HG03139 (cell line): ENCODE results near the gene AP4E1.
"Not testable (repeated sequence)": the region's sequence is repeated elsewhere in the genome, so short reads cannot be mapped to it uniquely, and the experiment has no call there.

ENCODE experiments used
- ATAC-seq: cut with Tn5 transposase; IDR thresholded peaks from one replicate; pipeline ENCODE4 v1.9.1; 2021; ENCODE audit not compliant: unreplicated experiment

The AP4E1 gene

GRCh38 chr15:50888054-50888453 is 20.4 kb upstream of the AP4E1 start:
- ATAC-seq, result no peak

GRCh38 chr15:50889589-50889988 is 18.9 kb upstream of the AP4E1 start:
- no peak for ATAC-seq

GRCh38 chr15:50890751-50891150 is 17.7 kb upstream of the AP4E1 start:
- ATAC-seq, result no peak

- no peak for ATAC-seq
Measured at GRCh38 chr15:50891159-50891558, 17.3 kb upstream of the AP4E1 start.

- no peak for ATAC-seq
Measured at GRCh38 chr15:50893976-50894375, 14.5 kb upstream of the AP4E1 start.

- ATAC-seq, result not testable (repeated sequence)
Measured at GRCh38 chr15:50901390-50901789, 7.1 kb upstream of the AP4E1 start.

GRCh38 chr15:50904211-50904610 is 4.3 kb upstream of the AP4E1 start:
- no peak for ATAC-seq

GRCh38 chr15:50905055-50905454 is 3.4 kb upstream of the AP4E1 start:
- ATAC-seq, result no peak

GRCh38 chr15:50906954-50907600 is 1.4 kb upstream of the AP4E1 start:
- ATAC-seq, result peak; percentile 39

- peak; percentile 13 for ATAC-seq
Measured at GRCh38 chr15:50907601-50908208, 778 bp upstream of the AP4E1 start.

- peak; percentile 12 for ATAC-seq
Measured at GRCh38 chr15:50909010-50909317, 481 bp downstream of the AP4E1 start.

- ATAC-seq, result not testable (repeated sequence)
Measured at GRCh38 chr15:50910426-50910795, 1.9 kb downstream of the AP4E1 start.

GRCh38 chr15:50911001-50911400 is 2.5 kb downstream of the AP4E1 start:
- ATAC-seq, result no peak

GRCh38 chr15:50911621-50912020 is 3.1 kb downstream of the AP4E1 start:
- ATAC-seq, result no peak

GRCh38 chr15:50916400-50916799 is 7.9 kb downstream of the AP4E1 start:
- ATAC-seq, result no peak

- ATAC-seq, result not testable (repeated sequence)
Measured at GRCh38 chr15:50919359-50919758, 10.9 kb downstream of the AP4E1 start.

- no peak for ATAC-seq
Measured at GRCh38 chr15:50925281-50925680, 16.8 kb downstream of the AP4E1 start.

GRCh38 chr15:50929062-50929461 is 20.6 kb downstream of the AP4E1 start:
- ATAC-seq, result no peak

- no peak for ATAC-seq
Measured at GRCh38 chr15:50930792-50931191, 22.3 kb downstream of the AP4E1 start.

GRCh38 chr15:50933341-50933740 is 24.9 kb downstream of the AP4E1 start:
- no peak for ATAC-seq

- ATAC-seq, result no peak
Measured at GRCh38 chr15:50938525-50938924, 30.0 kb downstream of the AP4E1 start.

GRCh38 chr15:50939911-50940310 is 31.4 kb downstream of the AP4E1 start:
- ATAC-seq, result no peak

GRCh38 chr15:50940506-50940905 is 32.0 kb downstream of the AP4E1 start:
- no peak for ATAC-seq
